ENCODE measurements around the gene PLPP6. TPM values are rescaled to one million over a fixed set of nuclear protein-coding genes. Genes with fewer than 3 reads are reported as not detected.

Gene PLPP6
- polyA plus RNA-seq, 1 donor from 2014 or later: 26.3 TPM

GRCh38 chr9:4689687-4690104 lies 27.6 kb downstream of the PLPP6 start:
- Histone ChIP-seq H3K9ac (ENCODE audit: low read length) (no peak overlapping the region), H3F3A (ENCODE audit: insufficient read depth, low read length, poor library complexity, severe bottlenecking) (no peaks in the 10 kb centered on the region), H3K4me2 (ENCODE audit: low read length) (no peak overlapping the region), H3K9me3 (ENCODE audit: low read length) (no peaks in the 10 kb centered on the region), H3K9me2 (ENCODE audit: insufficient read depth, low read length) (no peaks in the 10 kb centered on the region), H3K79me2 (replicated peaks; ENCODE audit: insufficient read depth, low read length) (peaks cover 10% of the 10 kb centered on the region), H4K20me1 (ENCODE audit: insufficient read depth) (no peaks in the 10 kb centered on the region), H3K27me3 (ENCODE audit: insufficient read depth, low read depth, low read length) (no peaks in the 10 kb centered on the region), H3K4me3 (ENCODE audit: low read length) (no peak overlapping the region), H2AFZ (ENCODE audit: low read depth, low read length) (no peak overlapping the region), H3K27ac (ENCODE audit: low read length) (no peak overlapping the region), H3K36me3 (ENCODE audit: insufficient read depth, low read length) (no peaks in the 10 kb centered on the region)
- TF ChIP-seq MXI1 (conservative IDR thresholded peaks at IDR 0.05; ENCODE audit: poor library complexity, severe bottlenecking) (no peak), EZH2 (IDR thresholded peaks at IDR 0.05; ENCODE audit: borderline replicate concordance, insufficient read depth, low read length, poor library complexity, severe bottlenecking) (no peak), SMC3 (conservative IDR thresholded peaks at IDR 0.05; ENCODE audit: poor library complexity) (no peak)

GRCh38 chr9:4690144-4690543 lies 28.1 kb downstream of the PLPP6 start:
- no peak overlapping the region for H3K9ac ChIP-seq (ENCODE audit: low read length)

More at GRCh38 chr9:4690144-4690543, 28.1 kb downstream of the PLPP6 start:
- H3K9me2 ChIP-seq (ENCODE audit: insufficient read depth, low read length): no peaks in the 10 kb centered on the region
- H2AFZ ChIP-seq (ENCODE audit: low read depth, low read length): no peak overlapping the region
- no peaks in the 10 kb centered on the region for H4K20me1 ChIP-seq (ENCODE audit: insufficient read depth)
- H3K4me3 ChIP-seq (ENCODE audit: low read length): no peak overlapping the region
- H3K79me2 ChIP-seq (replicated peaks; ENCODE audit: insufficient read depth, low read length): peaks cover 10% of the 10 kb centered on the region
- H3K27ac ChIP-seq (ENCODE audit: low read length): no peak overlapping the region
- no peaks in the 10 kb centered on the region for H3K27me3 ChIP-seq (ENCODE audit: insufficient read depth, low read depth, low read length)
- no peaks in the 10 kb centered on the region for H3K9me3 ChIP-seq (ENCODE audit: low read length)
- H3F3A ChIP-seq (ENCODE audit: insufficient read depth, low read length, poor library complexity, severe bottlenecking): no peaks in the 10 kb centered on the region
- H3K4me2 ChIP-seq (ENCODE audit: low read length): no peak overlapping the region
- TF ChIP-seq REST (IDR thresholded peaks at IDR 0.05; ENCODE audit: borderline replicate concordance) (no peak), EZH2 (IDR thresholded peaks at IDR 0.05; ENCODE audit: borderline replicate concordance, insufficient read depth, low read length, poor library complexity, severe bottlenecking) (no peak), TAF1 (IDR thresholded peaks at IDR 0.05; ENCODE audit: low read depth) (no peak), POLR2AphosphoS5 (IDR thresholded peaks at IDR 0.05) (no peak), CTCF (IDR thresholded peaks at IDR 0.05; ENCODE audit: poor library complexity, severe bottlenecking) (no peak), SMC3 (conservative IDR thresholded peaks at IDR 0.05; ENCODE audit: poor library complexity) (no peak), MXI1 (conservative IDR thresholded peaks at IDR 0.05; ENCODE audit: poor library complexity, severe bottlenecking) (no peak), RAD21 (conservative IDR thresholded peaks at IDR 0.05) (no peak), EP300 (conservative IDR thresholded peaks at IDR 0.05; ENCODE audit: poor library complexity, severe bottlenecking) (no peak)
- no peaks in the 10 kb centered on the region for H3K36me3 ChIP-seq (ENCODE audit: insufficient read depth, low read length)
